ENCODE data around the gene ULBP3.

ULBP3 gene

DNA sequence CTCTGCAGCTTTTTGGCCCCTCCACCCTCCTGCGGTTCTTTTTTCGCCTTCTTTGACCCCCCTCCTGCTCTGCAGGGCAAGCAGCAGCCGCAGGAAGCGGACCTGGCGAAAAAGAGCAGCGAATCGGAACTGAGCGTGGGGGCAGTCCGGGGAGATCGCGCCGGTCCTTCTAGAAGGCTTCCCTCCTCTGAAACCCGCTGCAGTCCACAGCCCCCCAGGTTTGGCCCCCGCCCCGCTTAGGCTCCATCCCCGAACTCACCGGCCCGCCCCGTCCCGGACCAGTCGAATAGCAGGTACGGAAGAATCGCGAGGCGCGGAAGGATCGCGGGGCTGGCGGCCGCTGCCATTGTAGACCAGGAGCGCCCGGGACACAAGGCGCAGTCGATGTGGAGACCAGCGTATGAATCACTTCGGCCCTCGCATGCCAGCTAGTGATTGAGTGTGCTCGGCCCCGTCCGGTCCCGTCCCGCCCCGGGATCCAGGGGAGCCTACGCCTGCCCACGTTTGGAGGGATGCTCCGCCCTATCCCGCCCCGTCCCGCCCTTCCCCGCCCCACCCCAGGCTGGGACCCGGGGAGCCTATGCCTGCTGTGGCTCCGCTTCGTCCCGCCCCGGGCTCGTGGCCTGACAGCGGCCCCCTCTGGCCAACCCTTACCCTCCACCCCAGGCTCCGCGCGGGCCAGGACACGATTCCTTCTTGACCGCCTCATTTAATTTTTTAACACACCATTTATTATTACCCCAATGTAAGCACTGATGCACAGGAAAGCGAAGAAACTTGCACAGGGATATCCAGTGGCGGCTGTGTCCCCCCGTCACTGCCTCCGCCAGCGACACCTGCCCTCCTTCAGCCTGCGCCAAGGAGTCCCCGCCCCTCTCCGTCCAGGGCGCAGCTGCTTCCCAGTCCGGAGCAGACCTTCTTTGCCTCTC, at the start of gene ULBP3:
TSS of gene ULBP3 (minus strand) at position 402 of the 929 bp plus-strand sequence. CDS start at position 347, 55 bp downstream.
- FAIRE-seq = no peak

DNA sequence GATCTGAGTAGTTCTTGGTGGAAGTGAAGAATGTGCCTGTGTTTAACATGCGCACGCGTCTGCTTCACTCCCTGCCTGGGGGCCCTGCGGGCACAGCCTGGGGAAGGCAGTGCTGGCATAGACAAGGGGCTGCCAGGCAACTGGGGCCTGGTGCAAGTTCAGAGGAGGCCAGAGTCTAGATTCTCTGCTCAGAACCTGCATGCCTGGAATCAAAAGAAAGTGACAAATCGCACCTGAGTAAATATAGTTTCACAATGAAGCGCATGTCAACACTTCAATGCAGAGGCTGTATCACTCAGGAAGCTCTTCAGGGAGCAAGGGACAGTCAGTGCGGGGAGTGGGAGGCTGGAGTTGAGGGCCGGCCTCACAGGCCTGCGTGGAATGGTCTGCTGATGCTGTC, 49.7 kb upstream of the ULBP3 start:
- no peak for FAIRE-seq

DNA sequence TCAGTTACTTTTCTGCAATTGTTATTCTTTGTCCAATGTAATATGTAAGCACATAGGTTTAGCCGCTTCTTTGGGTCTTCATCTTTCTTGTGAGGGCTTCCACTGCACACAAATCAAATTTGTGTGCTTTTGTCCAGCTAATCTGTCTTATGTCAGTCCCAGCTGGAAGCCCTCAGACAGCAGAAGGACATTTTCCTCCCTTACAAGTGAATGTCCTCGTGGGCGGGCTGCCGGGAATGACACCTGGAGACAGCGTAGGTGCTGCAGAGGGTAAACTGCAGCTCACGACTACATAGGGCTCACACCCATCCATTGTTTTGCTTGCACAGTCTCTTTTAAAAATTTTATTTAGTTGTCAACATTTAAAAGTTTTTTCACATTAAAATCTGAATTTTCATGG, 49.3 kb upstream of the ULBP3 start:
- FAIRE-seq = no peak

DNA sequence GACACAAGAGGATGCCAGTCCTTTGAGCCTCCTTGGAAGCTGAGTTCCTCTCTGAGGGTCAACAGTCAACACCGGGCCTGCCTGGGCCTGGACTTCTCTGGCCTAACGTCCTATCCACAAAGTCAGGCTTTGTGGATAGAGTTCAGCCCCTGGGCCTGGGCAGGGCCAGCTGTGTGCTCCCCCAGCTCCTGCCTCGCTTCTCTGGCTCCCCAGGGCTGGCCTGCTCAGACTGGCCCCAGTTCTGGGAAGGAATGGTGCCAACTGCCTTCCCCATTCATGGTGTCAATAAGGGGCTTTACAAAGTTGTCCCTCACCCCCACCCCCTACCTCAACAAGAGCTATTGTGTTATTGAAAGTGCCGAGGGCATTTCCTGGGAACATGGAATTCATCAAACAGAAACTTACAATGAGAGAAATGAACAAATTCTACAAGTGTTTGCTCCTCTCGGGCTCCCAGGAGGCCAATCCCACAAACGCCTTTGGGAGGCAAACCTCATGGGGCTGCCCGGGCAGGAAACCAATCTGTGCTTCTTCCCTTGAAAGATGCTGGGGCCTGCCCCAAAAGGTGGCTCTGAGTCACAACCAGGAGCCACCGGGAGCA, 47.4 kb upstream of the ULBP3 start:
- FAIRE-seq = no peak

GRCh38 chr6:150115769-150116168, 46.8 kb upstream of the ULBP3 start:
- no peak for FAIRE-seq

DNA sequence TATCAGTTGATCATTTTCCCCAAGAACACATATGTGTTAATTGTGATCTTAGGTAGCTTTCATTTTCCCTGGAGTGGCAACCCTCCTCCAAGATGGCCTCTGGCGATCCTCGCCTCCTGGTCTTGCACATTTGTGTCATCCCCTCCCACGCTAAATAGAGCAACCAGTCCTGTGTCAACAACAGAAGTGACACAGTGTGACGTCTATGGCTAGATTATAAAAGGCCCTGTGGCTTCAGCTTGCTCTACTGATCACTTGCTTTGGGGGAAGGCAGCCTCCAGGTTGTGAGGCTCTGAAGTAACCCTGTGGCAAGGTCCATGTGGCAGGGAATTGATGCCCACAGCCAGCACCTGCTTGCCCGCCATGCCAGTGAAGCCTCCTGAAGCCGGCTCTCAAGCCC, 43.3 kb upstream of the ULBP3 start:
- no peak for FAIRE-seq

- no peak for FAIRE-seq
These were observed 33.9 kb upstream of the ULBP3 start for GRCh38 chr6:150102750-150103270.

GRCh38 chr6:150100745-150101144, 31.8 kb upstream of the ULBP3 start:
- no peak for FAIRE-seq

- no peak for FAIRE-seq
These were observed 31.0 kb upstream of the ULBP3 start for GRCh38 chr6:150099953-150100352.

DNA sequence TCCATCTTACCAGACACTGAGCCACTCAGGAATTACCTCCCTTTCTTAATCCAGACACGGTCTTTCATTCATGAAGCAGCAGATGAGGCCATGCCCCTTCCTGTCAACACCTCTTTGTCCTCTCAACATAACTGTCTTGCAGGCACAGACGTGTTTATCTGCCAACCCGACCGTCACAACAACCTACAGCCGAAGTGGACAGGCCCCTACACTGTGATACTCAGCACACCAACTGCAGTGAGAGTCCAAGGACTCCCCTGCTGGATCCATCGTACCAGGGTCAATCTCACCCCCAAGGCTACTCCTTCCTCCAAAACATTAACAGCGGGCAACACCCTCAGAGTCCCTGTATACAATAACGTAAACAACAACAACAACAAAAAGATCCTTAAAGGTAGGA, 30.6 kb upstream of the ULBP3 start:
- FAIRE-seq = no peak

DNA sequence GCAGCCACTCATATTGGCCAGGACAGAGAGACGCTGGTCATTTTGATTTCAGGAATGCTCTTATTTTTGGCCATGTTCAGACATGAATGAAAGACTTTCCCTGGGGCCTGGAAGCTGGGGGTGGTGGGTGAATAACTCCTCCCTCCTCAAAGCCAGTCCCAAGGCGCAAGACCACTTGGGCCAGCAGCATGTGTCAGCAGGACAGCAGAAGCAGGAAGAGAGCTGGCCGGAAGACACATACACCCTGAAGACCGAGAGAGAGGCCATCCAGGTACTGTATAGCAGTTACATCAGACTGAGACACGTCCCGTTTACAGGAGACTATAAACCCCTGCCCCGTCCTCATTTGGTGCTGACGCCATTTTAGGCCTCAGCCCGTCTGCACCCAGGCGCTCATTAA, 29.2 kb upstream of the ULBP3 start:
- FAIRE-seq = no peak

DNA sequence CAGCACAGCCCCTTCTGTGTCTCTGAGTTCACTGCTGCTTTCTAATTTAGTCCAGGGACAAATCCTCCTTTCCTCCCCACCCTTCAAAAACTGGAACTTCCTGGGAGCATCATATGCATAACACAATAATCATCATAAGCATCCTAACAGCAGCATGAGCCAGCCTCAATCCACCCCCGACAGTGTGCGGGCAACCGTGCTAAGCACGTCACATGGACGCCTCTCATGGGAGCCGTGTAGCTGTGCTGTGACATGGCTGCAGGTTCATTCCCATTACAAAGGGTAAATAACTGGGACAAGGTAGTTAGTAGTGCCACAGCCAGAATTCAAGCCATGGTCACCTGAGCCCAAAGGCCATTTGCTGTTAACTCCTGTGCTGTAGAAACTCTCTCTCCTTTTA, 24.5 kb upstream of the ULBP3 start:
- no peak for FAIRE-seq

GRCh38 chr6:150091476-150091875, 22.6 kb upstream of the ULBP3 start:
- FAIRE-seq = no peak

DNA sequence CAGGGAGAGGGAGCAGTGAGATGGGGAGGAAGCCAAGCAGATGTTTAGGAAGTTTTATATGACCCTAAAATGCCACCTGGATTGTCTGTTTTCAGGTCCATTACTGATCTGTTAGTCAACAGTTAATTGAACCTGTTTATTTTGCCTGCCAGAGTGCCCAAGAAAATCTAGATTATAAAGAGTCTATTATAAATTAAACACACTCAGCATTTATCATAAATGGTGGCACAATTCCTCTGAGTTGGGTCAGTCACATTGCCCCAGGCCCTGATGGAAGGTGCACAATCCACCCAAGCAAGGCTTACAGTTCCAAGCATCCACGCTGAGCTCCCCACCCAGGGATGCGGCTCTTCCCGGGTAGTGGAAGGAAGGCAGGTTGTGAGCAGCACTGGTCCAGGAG, 21.4 kb upstream of the ULBP3 start:
- no peak for FAIRE-seq

DNA sequence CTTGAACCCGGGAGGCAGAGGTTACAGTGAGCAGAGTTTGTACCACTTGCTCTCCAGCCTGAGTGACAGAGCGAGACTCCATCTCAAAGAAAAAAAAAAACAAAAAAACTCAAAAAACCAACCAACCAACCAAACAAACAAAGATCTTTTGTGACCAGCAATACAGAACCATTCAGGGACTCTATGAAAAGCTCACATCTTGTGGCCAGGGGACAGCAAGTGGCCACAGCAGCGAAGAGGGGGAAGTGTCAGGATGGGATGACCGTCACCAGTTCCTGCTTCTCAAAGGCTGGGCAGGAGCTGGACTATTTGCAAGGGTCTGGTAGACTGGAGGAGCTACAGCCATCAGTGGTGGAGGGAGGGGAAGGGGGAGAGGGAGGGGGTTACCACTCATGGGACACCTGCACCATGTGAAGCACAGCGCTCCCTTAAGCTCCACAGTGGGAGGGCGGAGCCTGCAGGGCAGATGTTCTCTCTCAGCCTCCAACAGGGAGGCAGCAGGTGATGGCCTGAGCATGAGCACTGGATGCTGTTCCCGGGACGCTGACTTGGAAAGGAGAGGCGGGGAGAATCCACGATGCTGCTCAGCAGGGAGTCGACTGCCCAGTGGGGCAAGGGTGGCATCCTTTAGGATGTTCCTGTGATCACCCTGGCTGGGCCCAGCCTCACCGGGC, 19.7 kb upstream of the ULBP3 start:
- no peak for FAIRE-seq

DNA sequence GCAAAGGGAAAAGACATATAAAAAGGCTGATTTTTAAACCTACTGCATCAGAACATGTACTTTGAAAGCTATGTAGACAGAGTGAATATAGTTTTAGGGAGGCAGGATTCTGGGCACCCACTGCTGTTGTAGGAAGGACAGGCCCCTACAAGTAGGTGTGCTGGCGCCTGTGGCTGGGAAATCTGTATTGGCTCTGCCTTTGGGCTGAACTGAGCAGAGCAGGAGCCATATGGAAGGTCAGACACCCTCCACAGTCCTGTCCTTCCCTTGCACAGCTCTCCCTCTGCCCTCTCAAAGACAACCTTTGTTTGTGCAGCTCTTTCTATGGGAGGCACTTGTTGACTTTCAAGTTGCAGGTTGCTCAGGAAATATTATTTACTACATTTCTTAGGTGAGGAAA, 18.4 kb upstream of the ULBP3 start:
- FAIRE-seq = no peak

GRCh38 chr6:150086026-150086425, 17.1 kb upstream of the ULBP3 start:
- no peak for FAIRE-seq

DNA sequence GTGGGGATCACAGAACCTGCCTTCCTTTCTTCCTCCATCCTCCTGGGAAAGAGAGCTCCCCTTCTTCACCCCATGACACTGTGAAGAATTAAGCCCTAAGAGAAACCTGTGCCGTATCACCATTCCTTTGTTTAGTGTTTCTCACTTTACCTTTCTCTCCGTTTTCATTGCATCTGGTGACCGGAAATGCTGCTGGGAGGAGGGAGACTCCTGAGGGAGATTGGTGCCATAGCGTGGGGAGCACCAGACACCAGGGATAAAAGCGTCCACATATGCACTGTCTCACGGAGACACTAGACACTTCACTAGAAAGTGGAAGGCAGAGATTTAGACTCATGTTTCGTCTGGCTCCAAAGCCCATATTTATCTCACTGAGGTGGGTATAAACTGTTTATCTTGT, 15.5 kb upstream of the ULBP3 start:
- no peak for FAIRE-seq

DNA sequence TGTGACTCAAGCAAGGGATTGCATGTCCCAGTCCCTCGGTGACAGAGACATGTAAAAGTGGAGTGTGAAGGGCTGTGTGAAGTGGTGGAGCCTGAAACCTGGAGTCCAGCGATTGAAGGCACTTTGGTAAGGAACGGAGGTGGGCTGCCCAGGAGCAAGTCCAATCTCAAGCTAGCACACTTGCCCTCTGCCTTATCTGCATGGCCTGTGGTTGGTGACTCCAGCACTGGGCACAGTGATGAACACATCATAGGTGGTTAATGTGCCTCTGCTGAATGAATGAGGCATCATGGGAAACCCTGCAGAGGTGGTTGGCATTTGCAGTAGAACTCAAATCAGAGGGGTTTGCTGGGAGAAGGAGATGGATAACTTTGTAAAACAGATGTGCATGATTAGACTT, 14.9 kb upstream of the ULBP3 start:
- FAIRE-seq = no peak

DNA sequence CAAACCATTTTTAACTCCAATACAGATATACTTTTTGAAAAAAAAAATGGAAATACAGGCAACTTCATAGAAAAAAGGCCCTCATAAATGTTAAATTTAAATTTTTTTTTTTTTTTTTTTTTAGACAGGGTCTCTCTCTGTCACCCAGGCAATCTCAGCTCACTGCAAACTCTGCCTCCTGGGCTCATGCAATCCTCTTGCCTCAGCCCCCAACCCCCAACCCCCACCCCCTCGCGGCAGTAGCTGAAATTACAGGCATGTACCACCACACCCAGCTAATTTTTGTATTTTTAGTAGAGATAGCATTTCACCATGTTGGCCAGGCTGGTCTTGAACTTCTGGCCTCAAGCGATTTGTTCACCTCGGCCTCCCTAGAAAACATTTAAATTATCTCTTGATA, 12.8 kb upstream of the ULBP3 start:
- no peak for FAIRE-seq

DNA sequence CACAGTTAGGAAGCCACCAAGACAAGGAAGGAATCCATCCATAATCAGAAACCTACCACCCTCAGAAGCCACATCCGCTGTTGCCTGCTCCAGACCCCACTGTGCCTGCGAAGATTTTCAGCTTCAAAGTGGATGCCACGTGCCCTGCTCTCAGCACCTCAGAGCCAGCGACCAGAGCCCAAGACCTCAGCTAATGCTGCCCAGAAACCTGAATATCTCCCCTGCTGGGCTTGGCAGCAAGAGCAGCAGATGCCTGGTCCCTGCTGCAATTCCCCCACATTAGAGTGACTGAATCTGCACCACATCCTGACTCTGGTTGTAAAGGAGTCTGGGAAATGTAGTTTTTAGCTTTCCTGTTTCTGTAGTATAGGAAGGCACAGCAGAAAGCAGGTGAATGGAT, 10.7 kb upstream of the ULBP3 start:
- FAIRE-seq = no peak

GRCh38 chr6:150078788-150079187, 9.9 kb upstream of the ULBP3 start:
- no peak for FAIRE-seq

- no peak for FAIRE-seq
These were observed 7.4 kb upstream of the ULBP3 start for GRCh38 chr6:150076196-150076893.
